Measurements from ENCODE around the gene BLM.

DNA sequence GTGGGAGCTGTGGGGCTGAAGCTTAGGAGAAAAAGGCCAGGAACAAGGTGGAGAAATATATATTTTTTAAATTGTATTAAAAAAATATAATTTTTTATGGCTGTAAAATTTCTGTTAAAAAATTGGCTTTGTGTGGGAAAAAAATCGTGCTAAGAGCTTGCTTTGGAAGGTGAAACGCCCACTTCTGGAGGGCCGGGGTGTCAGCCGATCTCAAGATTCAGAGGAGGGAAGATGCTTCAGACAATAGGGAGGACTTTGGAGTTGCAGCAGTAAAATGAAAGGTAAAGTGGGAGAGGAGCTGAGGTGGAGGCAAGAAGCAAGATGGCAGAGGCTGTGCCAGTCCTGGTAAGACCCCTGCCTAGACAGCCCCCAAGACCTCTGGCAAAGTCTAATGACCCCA, 45.9 kb upstream of the BLM start:
- TF ChIP-seq, protein P1, sequence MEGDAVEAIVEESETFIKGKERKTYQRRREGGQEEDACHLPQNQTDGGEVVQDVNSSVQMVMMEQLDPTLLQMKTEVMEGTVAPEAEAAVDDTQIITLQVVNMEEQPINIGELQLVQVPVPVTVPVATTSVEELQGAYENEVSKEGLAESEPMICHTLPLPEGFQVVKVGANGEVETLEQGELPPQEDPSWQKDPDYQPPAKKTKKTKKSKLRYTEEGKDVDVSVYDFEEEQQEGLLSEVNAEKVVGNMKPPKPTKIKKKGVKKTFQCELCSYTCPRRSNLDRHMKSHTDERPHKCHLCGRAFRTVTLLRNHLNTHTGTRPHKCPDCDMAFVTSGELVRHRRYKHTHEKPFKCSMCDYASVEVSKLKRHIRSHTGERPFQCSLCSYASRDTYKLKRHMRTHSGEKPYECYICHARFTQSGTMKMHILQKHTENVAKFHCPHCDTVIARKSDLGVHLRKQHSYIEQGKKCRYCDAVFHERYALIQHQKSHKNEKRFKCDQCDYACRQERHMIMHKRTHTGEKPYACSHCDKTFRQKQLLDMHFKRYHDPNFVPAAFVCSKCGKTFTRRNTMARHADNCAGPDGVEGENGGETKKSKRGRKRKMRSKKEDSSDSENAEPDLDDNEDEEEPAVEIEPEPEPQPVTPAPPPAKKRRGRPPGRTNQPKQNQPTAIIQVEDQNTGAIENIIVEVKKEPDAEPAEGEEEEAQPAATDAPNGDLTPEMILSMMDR (optimal IDR thresholded peaks at IDR 0.05 in 1 of 3, IDR thresholded peaks at IDR 0.05 in 1 of 3, conservative IDR thresholded peaks at IDR 0.05 in 1 of 3; ENCODE audit: extremely low read depth in 1 of 3, insufficient read depth in 2 of 3, low read length in 3 of 3): no peak
- no peak for TF ChIP-seq EZH2 (IDR thresholded peaks at IDR 0.05; ENCODE audit: low read length)

All from keratinocyte (primary cell).